ENCODE measurements around the gene KHNYN.

The KHNYN gene

GRCh38 chr14:24407608-24408325 is 22.0 kb upstream of the KHNYN start:
- H3K4me3 ChIP-seq (ENCODE audit: low read length, poor library complexity, severe bottlenecking), result no peak overlapping the region
- no peak overlapping the region for H3K4me2 ChIP-seq (ENCODE audit: low read depth, low read length, poor library complexity, severe bottlenecking)
- no peaks in the 10 kb centered on the region for H3K9me2 ChIP-seq (replicated peaks; ENCODE audit: low read depth, low read length)
- no peaks in the 10 kb centered on the region for H3K9me3 ChIP-seq (ENCODE audit: insufficient read depth, low read depth, low read length)
- no peak overlapping the region for H3K9ac ChIP-seq (ENCODE audit: low read depth, low read length, poor library complexity, severe bottlenecking)
- TF ChIP-seq CTCF (conservative IDR thresholded peaks at IDR 0.05; ENCODE audit: low read length) (no peak), EZH2phosphoT487 (IDR thresholded peaks at IDR 0.05; ENCODE audit: borderline replicate concordance) (no peak)
- H3K27me3 ChIP-seq (ENCODE audit: insufficient read depth, low read length, poor library complexity, severe bottlenecking), result no peaks in the 10 kb centered on the region
- peaks cover 29% of the 10 kb centered on the region for H3K4me1 ChIP-seq (ENCODE audit: insufficient read depth, low read length, poor library complexity, severe bottlenecking)
- H4K20me1 ChIP-seq (ENCODE audit: insufficient read depth, low read length, poor library complexity, severe bottlenecking), result no peaks in the 10 kb centered on the region
- peaks cover 27% of the 10 kb centered on the region for H3K79me2 ChIP-seq (ENCODE audit: insufficient read depth, low read length)
- H3F3A ChIP-seq (ENCODE audit: low read depth), result no peaks in the 10 kb centered on the region
- no peak overlapping the region for H2AFZ ChIP-seq (ENCODE audit: low read length)
- peaks cover 17% of the 10 kb centered on the region; the same call in 1 of the 2 replicates for H3K36me3 ChIP-seq (ENCODE audit: insufficient read depth, low read length)

GRCh38 chr14:24408764-24409163 is 21.0 kb upstream of the KHNYN start:
- H2AFZ ChIP-seq (ENCODE audit: low read length), result no peak overlapping the region
- no peak overlapping the region for H3K4me2 ChIP-seq (ENCODE audit: low read depth, low read length, poor library complexity, severe bottlenecking)
- peaks cover 27% of the 10 kb centered on the region; the same call in 1 of the 2 replicates for H3K36me3 ChIP-seq (ENCODE audit: insufficient read depth, low read length)
- TF ChIP-seq EZH2phosphoT487 (IDR thresholded peaks at IDR 0.05; ENCODE audit: borderline replicate concordance) (no peak), CTCF (conservative IDR thresholded peaks at IDR 0.05; ENCODE audit: low read length) (no peak)
- no peaks in the 10 kb centered on the region for H3K9me2 ChIP-seq (replicated peaks; ENCODE audit: low read depth, low read length)
- no peaks in the 10 kb centered on the region for H3K27me3 ChIP-seq (ENCODE audit: insufficient read depth, low read length, poor library complexity, severe bottlenecking)
- no peaks in the 10 kb centered on the region for H3K9me3 ChIP-seq (ENCODE audit: insufficient read depth, low read depth, low read length)
- H3K79me2 ChIP-seq (ENCODE audit: insufficient read depth, low read length), result peaks cover 17% of the 10 kb centered on the region
- H4K20me1 ChIP-seq (ENCODE audit: insufficient read depth, low read length, poor library complexity, severe bottlenecking), result no peaks in the 10 kb centered on the region
- H3K4me1 ChIP-seq (ENCODE audit: insufficient read depth, low read length, poor library complexity, severe bottlenecking), result peaks cover 19% of the 10 kb centered on the region
- H3K9ac ChIP-seq (ENCODE audit: low read depth, low read length, poor library complexity, severe bottlenecking), result no peak overlapping the region
- no peak overlapping the region for H3K4me3 ChIP-seq (ENCODE audit: low read length, poor library complexity, severe bottlenecking)
- H3F3A ChIP-seq (ENCODE audit: low read depth), result no peaks in the 10 kb centered on the region

GRCh38 chr14:24409192-24409591 is 20.6 kb upstream of the KHNYN start:
- TF ChIP-seq CTCF (conservative IDR thresholded peaks at IDR 0.05; ENCODE audit: low read length) (no peak), EZH2phosphoT487 (IDR thresholded peaks at IDR 0.05; ENCODE audit: borderline replicate concordance) (no peak)
- no peak overlapping the region for H2AFZ ChIP-seq (ENCODE audit: low read length)
- H3F3A ChIP-seq (ENCODE audit: low read depth), result no peaks in the 10 kb centered on the region
- no peaks in the 10 kb centered on the region for H3K27me3 ChIP-seq (ENCODE audit: insufficient read depth, low read length, poor library complexity, severe bottlenecking)
- H3K4me2 ChIP-seq (ENCODE audit: low read depth, low read length, poor library complexity, severe bottlenecking), result no peak overlapping the region
- no peaks in the 10 kb centered on the region for H3K9me3 ChIP-seq (ENCODE audit: insufficient read depth, low read depth, low read length)
- peaks cover 13% of the 10 kb centered on the region for H3K79me2 ChIP-seq (ENCODE audit: insufficient read depth, low read length)
- peaks cover 15% of the 10 kb centered on the region for H3K4me1 ChIP-seq (ENCODE audit: insufficient read depth, low read length, poor library complexity, severe bottlenecking)
- peaks cover 31% of the 10 kb centered on the region; the same call in 1 of the 2 replicates for H3K36me3 ChIP-seq (ENCODE audit: insufficient read depth, low read length)
- H3K9ac ChIP-seq (ENCODE audit: low read depth, low read length, poor library complexity, severe bottlenecking), result no peak overlapping the region
- no peak overlapping the region for H3K4me3 ChIP-seq (ENCODE audit: low read length, poor library complexity, severe bottlenecking)
- H3K9me2 ChIP-seq (replicated peaks; ENCODE audit: low read depth, low read length), result no peaks in the 10 kb centered on the region
- no peaks in the 10 kb centered on the region for H4K20me1 ChIP-seq (ENCODE audit: insufficient read depth, low read length, poor library complexity, severe bottlenecking)
